GM15510 (cell line): ENCODE results near the gene DNMT3A.

Source experiments
- POLR2A ChIP-seq: IDR thresholded peaks from 3 replicates; pipeline ENCODE4 v1.6.1; 2011; ENCODE audit warnings: borderline replicate concordance; ENCODE audit not compliant: insufficient read length; ENCODE audit errors: extremely low read depth

DNMT3A gene

GRCh38 chr2:25362049-25362433 is 20.3 kb upstream of the DNMT3A start:
- TF ChIP-seq POLR2A: peak; percentile 90

GRCh38 chr2:25361261-25362048 is 19.7 kb upstream of the DNMT3A start:
- TF ChIP-seq POLR2A: no peak

- no peak for TF ChIP-seq POLR2A
Observed at GRCh38 chr2:25358836-25359235, 17.1 kb upstream of the DNMT3A start.

GRCh38 chr2:25358249-25358815 is 16.6 kb upstream of the DNMT3A start:
- no peak for TF ChIP-seq POLR2A

GRCh38 chr2:25356088-25356487 is 14.4 kb upstream of the DNMT3A start:
- TF ChIP-seq POLR2A: no peak

GRCh38 chr2:25355270-25355669 is 13.5 kb upstream of the DNMT3A start:
- no peak for TF ChIP-seq POLR2A

- TF ChIP-seq POLR2A: no peak
Observed at GRCh38 chr2:25354116-25354515, 12.4 kb upstream of the DNMT3A start.

GRCh38 chr2:25349397-25349796 is 7.7 kb upstream of the DNMT3A start:
- no peak for TF ChIP-seq POLR2A

GRCh38 chr2:25347846-25348245 is 6.1 kb upstream of the DNMT3A start:
- TF ChIP-seq POLR2A: no peak

- TF ChIP-seq POLR2A: no peak
Observed at GRCh38 chr2:25347205-25347815, 5.6 kb upstream of the DNMT3A start.

- TF ChIP-seq POLR2A: no peak
Observed at GRCh38 chr2:25343187-25343825, 1.6 kb upstream of the DNMT3A start.

- TF ChIP-seq POLR2A: no peak
Observed at GRCh38 chr2:25342372-25343186, 854 bp upstream of the DNMT3A start.

GRCh38 chr2:25341011-25341727 is 556 bp downstream of the DNMT3A start:
- TF ChIP-seq POLR2A: no peak
